SK-N-SH treated with all-trans-retinoic acid at 6 μM for 48 hours (cell line): ENCODE data around the gene PHF20.

Source experiments
- BACH2 ChIP-seq: fragments of 250-450 bp; sonication (Bioruptor Pico); IDR thresholded peaks from 2 replicates; pipeline ENCODE4 v1.9.0; 2021; ENCODE audit warnings: mild to moderate bottlenecking, borderline replicate concordance
- GLIS3 ChIP-seq: fragments of 250-450 bp; sonication (Bioruptor Pico); IDR thresholded peaks from 2 replicates; pipeline ENCODE4 v1.5.0; 2020; ENCODE audit warnings: mild to moderate bottlenecking, moderate library complexity
- SNAI2 ChIP-seq: fragments of 250-450 bp; sonication (Bioruptor Pico); IDR thresholded peaks from 2 replicates; pipeline ENCODE4 v1.5.0; 2020; ENCODE audit warnings: mild to moderate bottlenecking, moderate library complexity
- TOX ChIP-seq: fragments of 250-450 bp; sonication (Bioruptor Pico); IDR thresholded peaks from 2 replicates; pipeline ENCODE4 v1.8.0; 2021; ENCODE audit warnings: mild to moderate bottlenecking, moderate library complexity, borderline replicate concordance
- ZC3H10 ChIP-seq: fragments of 250-450 bp; sonication (Bioruptor Pico); IDR thresholded peaks from 2 replicates; pipeline ENCODE4 v1.5.1; 2021; ENCODE audit warnings: mild to moderate bottlenecking, moderate library complexity
- ZFP3 ChIP-seq: fragments of 250-450 bp; sonication (Bioruptor Pico); IDR thresholded peaks from 2 replicates; pipeline ENCODE4 v1.5.0; 2020; ENCODE audit warnings: mild to moderate bottlenecking, moderate library complexity

DNA sequence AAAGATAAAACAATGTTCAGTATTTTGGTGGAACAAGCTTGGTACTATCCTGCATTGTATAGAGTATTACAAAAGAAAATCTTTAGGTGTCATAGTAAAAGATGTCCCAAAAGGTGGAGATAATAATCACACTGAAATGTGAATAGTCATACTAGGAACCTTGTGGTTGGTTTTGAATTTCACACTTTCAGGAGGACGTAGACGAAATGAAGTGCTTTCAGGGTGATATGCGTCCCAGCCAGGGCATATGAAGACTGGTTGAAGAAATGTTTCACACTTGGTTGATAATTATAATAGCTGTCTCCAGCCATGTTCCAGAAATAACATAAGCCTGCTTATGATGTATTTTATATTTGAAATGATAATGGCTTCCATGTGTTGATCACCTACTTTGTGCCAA, 122.1 kb downstream of the PHF20 start:
- TF ChIP-seq ZFP3 (CRISPR knock-in tag) (no peak), TOX (CRISPR knock-in tag) (no peak), GLIS3 (no peak), ZC3H10 (CRISPR knock-in tag) (no peak), SNAI2 (CRISPR knock-in tag) (no peak), BACH2 (CRISPR knock-in tag) (no peak)
